ENCODE measurements around the gene TAF15. TPM values are rescaled to one million over a fixed set of nuclear protein-coding genes. Genes with fewer than 3 reads are reported as not detected.

Gene TAF15
- total and polyA plus RNA-seq, 2 of the 4 experiments (the other 2 are of a cell fraction), result 46.8 to 98.0 TPM

DNA sequence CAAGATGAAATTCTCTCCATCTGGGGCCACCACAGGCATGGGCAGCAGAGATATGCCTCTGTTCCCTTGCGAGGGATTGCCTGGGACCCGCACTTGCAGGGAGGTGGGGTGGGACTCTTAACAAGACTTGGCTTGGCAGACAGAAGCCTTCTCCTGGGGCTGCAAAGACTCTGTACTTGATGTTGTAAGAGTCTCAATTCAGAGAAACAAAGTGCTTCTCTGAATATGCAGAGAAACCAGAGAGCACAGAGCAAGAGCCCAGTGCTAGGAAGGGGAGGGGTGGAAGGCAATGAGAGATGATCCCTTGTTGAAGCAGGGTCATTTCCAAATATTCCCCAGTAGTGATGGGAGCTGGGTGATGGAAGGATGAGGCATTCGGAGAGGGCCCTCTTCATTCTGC is 16.0 kb upstream of the TAF15 start:
- Histone ChIP-seq H2BK15ac (ENCODE audit: low read depth, low read length) (no peak overlapping the region), H3K56ac (ENCODE audit: extremely low read depth, insufficient read depth, low read length) (no peak overlapping the region), H2BK20ac (ENCODE audit: low read depth, low read length) (no peak overlapping the region), H3K27me3 (ENCODE audit: control insufficient read depth, insufficient read depth, low read length) (peaks cover 56% of the 10 kb centered on the region), H4K91ac (ENCODE audit: insufficient read depth, low read depth, low read length) (no peak overlapping the region), H4K8ac (ENCODE audit: low read depth in 2 of 2, low read length in 2 of 2) (no peak overlapping the region), H3K4ac (ENCODE audit: low read depth, low read length) (no peak overlapping the region), H3K9me1 (ENCODE audit: insufficient read depth, low read length) (peaks cover 7% of the 10 kb centered on the region), H3K4me2 (ENCODE audit: low read depth, low read length) (no peak overlapping the region), H3K14ac (replicated peaks; ENCODE audit: low read depth, low read length) (no peak overlapping the region), H3K18ac (ENCODE audit: low read depth, low read length) (no peak overlapping the region), H2AFZ (replicated peaks; ENCODE audit: low read length, poor library complexity) (no peak overlapping the region), H4K20me1 (ENCODE audit: insufficient read depth, low read length) (no peaks in the 10 kb centered on the region; the same call in 1 of the 2 replicates), H2AK9ac (replicated peaks; ENCODE audit: low read depth, low read length, poor library complexity) (no peak overlapping the region), H3K4me1 (ENCODE audit: control insufficient read depth, insufficient read depth, low read length) (peaks cover 8% of the 10 kb centered on the region), H3K23ac (ENCODE audit: low read depth, low read length) (no peak overlapping the region), H3K79me1 (ENCODE audit: low read depth in 1 of 2, low read length in 2 of 2) (no peaks in the 10 kb centered on the region), H4K5ac (ENCODE audit: low read depth, low read length) (no peak overlapping the region), H2AK5ac (ENCODE audit: low read depth, low read length) (no peak overlapping the region), H3K4me3 (ENCODE audit: insufficient read depth, low read depth, low read length) (no peak overlapping the region), H2BK120ac (ENCODE audit: low read depth, low read length) (no peak overlapping the region), H3K9ac (ENCODE audit: low read depth, low read length) (no peak overlapping the region), H3K27ac (ENCODE audit: insufficient read depth, low read length) (no peak overlapping the region), H2BK5ac (ENCODE audit: low read depth, low read length, poor library complexity, severe bottlenecking) (no peak overlapping the region), H3K36me3 (ENCODE audit: control insufficient read depth, insufficient read depth, low read length) (no peaks in the 10 kb centered on the region), H3K9me3 (ENCODE audit: control insufficient read depth, insufficient read depth, low read length) (no peaks in the 10 kb centered on the region)
- no CpG with 5 or more reads among the region's 3 CpGs for WGBS, 2 experiments (ENCODE audit: extremely low coverage in 2 of 2, insufficient read length in 1 of 2)
- intact Hi-C loops (cut with micrococcal nuclease), result no loop called here
- DNase-seq (no peak), ATAC-seq (ENCODE audit: low read depth) (no peak)
- dilution Hi-C loops (cut with HindIII; ENCODE audit: low sequenced_read_pairs, unreplicated experiment), result no loop called here
- BruUV-seq (replicated peaks), result no TSS peak
- ChIA-PET POLR2A (ENCODE audit: unreplicated experiment) (no interaction called here), CTCF (interaction anchor here (0.9 to 2.2 kb wide), 2 partner anchors 15 to 29 kb away, joined by 3 to 7 read pairs; partner anchors contain the start of gene TAF15)
- TF ChIP-seq, protein P1, sequence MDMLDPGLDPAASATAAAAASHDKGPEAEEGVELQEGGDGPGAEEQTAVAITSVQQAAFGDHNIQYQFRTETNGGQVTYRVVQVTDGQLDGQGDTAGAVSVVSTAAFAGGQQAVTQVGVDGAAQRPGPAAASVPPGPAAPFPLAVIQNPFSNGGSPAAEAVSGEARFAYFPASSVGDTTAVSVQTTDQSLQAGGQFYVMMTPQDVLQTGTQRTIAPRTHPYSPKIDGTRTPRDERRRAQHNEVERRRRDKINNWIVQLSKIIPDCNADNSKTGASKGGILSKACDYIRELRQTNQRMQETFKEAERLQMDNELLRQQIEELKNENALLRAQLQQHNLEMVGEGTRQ (IDR thresholded peaks at IDR 0.05; ENCODE audit: low read depth, low read length), result no peak
- TF ChIP-seq RFX5 (IDR thresholded peaks at IDR 0.05; ENCODE audit: low read depth, low read length) (no peak), CHD1 (IDR thresholded peaks at IDR 0.05; ENCODE audit: low read depth, low read length) (no peak), MAZ (IDR thresholded peaks at IDR 0.05; ENCODE audit: borderline replicate concordance, low read depth, low read length) (no peak), ELK1 (IDR thresholded peaks at IDR 0.05; ENCODE audit: borderline replicate concordance, low read depth, low read length) (no peak), MXI1 (IDR thresholded peaks at IDR 0.05; ENCODE audit: borderline replicate concordance, low read depth, low read length) (no peak), RAD21 (IDR thresholded peaks at IDR 0.05; ENCODE audit: low read length) (no peak), SMC3 (IDR thresholded peaks at IDR 0.05; ENCODE audit: low read depth, low read length) (no peak), FOS (IDR thresholded peaks at IDR 0.05; ENCODE audit: low read depth, low read length) (no peak), MAFK (IDR thresholded peaks at IDR 0.05; ENCODE audit: low read depth, low read length) (no peak), CEBPB (IDR thresholded peaks at IDR 0.05; ENCODE audit: low read depth, low read length) (no peak), RCOR1 (IDR thresholded peaks at IDR 0.05; ENCODE audit: insufficient replicate concordance, low read length) (no peak), POLR2A (IDR thresholded peaks at IDR 0.05; ENCODE audit: low read depth, low read length) (no peak), NFE2L2 (IDR thresholded peaks at IDR 0.05; ENCODE audit: low read depth, low read length) (no peak), BHLHE40 (IDR thresholded peaks at IDR 0.05; ENCODE audit: low read depth, low read length) (no peak)
- TF ChIP-seq, protein P2, sequence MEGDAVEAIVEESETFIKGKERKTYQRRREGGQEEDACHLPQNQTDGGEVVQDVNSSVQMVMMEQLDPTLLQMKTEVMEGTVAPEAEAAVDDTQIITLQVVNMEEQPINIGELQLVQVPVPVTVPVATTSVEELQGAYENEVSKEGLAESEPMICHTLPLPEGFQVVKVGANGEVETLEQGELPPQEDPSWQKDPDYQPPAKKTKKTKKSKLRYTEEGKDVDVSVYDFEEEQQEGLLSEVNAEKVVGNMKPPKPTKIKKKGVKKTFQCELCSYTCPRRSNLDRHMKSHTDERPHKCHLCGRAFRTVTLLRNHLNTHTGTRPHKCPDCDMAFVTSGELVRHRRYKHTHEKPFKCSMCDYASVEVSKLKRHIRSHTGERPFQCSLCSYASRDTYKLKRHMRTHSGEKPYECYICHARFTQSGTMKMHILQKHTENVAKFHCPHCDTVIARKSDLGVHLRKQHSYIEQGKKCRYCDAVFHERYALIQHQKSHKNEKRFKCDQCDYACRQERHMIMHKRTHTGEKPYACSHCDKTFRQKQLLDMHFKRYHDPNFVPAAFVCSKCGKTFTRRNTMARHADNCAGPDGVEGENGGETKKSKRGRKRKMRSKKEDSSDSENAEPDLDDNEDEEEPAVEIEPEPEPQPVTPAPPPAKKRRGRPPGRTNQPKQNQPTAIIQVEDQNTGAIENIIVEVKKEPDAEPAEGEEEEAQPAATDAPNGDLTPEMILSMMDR (conservative IDR thresholded peaks at IDR 0.05; ENCODE audit: low read depth, low read length), result no peak
- in situ Hi-C loops (cut with MboI; ENCODE audit: low sequenced_read_pairs), result no loop called here

Measured in IMR-90 (cell line).